Activated CD4-positive, alpha-beta T cell treated with anti-CD3 and anti-CD28 coated beads, Interleukin-2, amount 50 U/mL, for 24 hours (primary cell): Measurements from ENCODE around the gene AP1M1.

Source experiments
- DNase-seq, 2 donors: peaks; one replicate each; pipeline ENCODE4 v3.0.0-alpha.2; 2020; ENCODE audit warnings: low read depth in 1 of 2, low spot score in 1 of 2

Gene AP1M1

DNA sequence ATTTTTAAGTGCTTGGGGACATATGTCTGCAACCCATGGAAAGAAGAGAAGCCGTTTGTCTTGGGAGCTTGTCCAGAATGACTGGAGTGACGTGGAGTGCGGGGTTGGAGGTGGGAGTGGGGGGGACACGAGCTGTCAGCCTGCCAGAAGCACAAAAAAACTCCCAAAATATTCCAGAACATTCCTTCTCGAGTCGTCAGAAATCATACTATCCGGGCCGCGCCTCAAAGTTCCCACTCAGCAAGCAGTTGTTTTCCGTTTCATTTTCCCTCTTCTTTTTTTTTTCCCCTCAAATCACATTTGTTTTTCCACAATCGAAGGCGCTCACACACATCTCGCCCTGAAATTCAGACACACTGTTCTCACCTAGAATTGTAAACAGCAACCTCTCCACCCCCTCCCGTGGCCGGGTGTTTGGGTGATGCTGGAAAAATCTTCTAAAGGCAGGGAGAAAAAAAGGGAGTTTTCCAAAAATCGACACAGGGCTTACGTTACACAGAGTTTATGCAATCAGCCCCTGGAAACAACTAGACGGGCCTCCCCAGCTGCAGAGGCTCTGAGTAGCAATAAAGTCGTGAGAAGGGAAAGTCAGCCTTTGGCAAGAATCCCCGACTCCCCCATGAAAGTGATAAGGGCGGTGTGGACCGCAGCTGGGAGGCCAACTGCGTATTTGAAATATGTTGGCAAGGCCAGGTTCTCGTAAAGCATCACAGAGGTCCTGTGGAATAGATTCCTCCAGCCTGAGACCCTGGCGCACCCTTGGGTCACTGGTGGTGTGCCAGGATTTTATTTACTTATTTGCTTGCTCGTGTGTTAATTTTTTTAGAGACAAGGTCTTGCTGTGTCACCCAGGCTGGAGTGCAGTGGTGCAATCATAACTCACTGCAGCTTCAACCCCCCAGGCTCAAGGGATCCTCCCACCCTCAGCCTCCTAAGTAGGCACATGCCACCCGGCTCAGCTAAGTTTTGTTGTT, 95.7 kb downstream of the AP1M1 start:
- no peak for DNase-seq

DNA sequence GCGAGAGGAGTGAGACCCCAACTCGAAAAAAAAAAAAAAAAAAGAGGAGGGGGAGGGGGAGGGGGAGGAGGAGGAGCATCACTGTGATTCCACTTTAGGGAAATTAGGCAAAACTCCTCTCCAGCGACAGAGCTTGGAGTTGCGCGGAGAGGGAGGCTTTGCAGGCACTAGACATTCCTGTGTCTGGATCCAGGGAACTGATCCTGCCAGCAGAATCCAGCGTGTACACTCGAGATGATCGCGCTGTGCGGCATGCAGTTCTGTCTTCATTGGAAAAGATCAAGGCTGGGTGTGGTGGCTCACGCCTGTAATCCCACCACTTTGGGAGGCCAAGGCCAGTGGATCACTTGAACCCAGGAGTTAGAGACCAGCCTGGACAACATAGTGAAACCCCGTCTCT, 97.3 kb downstream of the AP1M1 start:
- DNase-seq, result no peak
